Neural cell (in vitro differentiated cells): ENCODE measurements around the gene YBX1. TPM values are rescaled to one million over a fixed set of nuclear protein-coding genes. Genes with fewer than 3 reads are reported as not detected.

Experiments
- H2AFZ ChIP-seq: fragments of 200-600, 300-800 bp; sonication (generic), shearing (Covaris generic); 2 replicates; pipeline ENCODE4 v1.6.0; 2014; ENCODE audit warnings: low read depth, mild to moderate bottlenecking, antibody characterized with exemption, low read length, moderate library complexity
- H3F3A ChIP-seq: fragments of 200-600 bp; shearing (Covaris generic); 2 replicates; pipeline ENCODE4 v1.6.1; 2016; ENCODE audit warnings: mild to moderate bottlenecking, moderate library complexity, mixed read lengths, antibody characterized with exemption, low read length; ENCODE audit not compliant: insufficient read depth, poor library complexity, severe bottlenecking
- H3K27ac ChIP-seq: fragments of 200-600, 300-800 bp; sonication (generic), shearing (Covaris generic); 2 replicates; pipeline ENCODE4 v1.5.1; 2014; ENCODE audit warnings: mild to moderate bottlenecking, low read length, moderate library complexity
- H3K27me3 ChIP-seq: fragments of 300-800, 200-600 bp; sonication (generic), shearing (Covaris generic); 2 replicates; pipeline ENCODE4 v1.6.0; 2014; ENCODE audit warnings: mild to moderate bottlenecking, low read depth, low read length, moderate library complexity; ENCODE audit not compliant: insufficient read depth
- H3K36me3 ChIP-seq: fragments of 300-800, 200-600 bp; sonication (generic), shearing (Covaris generic); 2 replicates; pipeline ENCODE4 v1.5.1; 2014; ENCODE audit warnings: mild to moderate bottlenecking, antibody characterized with exemption, low read length, moderate library complexity; ENCODE audit not compliant: insufficient read depth
- H3K4me2 ChIP-seq: fragments of 300-800, 200-600 bp; sonication (generic), shearing (Covaris generic); 2 replicates; pipeline ENCODE4 v1.6.0; 2014; ENCODE audit warnings: mild to moderate bottlenecking, low read length
- H3K4me3 ChIP-seq: fragments of 300-800, 200-600 bp; sonication (generic), shearing (Covaris generic); 2 replicates; pipeline ENCODE4 v1.5.1; 2014; ENCODE audit warnings: mild to moderate bottlenecking, low read length, moderate library complexity
- H3K79me2 ChIP-seq: fragments of 200-600 bp; shearing (Covaris generic); replicated peaks from 2 replicates; pipeline ENCODE4 v1.6.0; 2014; ENCODE audit warnings: mild to moderate bottlenecking, low read length, moderate library complexity; ENCODE audit not compliant: insufficient read depth
- H3K9ac ChIP-seq: fragments of 300-800, 200-600 bp; sonication (generic), shearing (Covaris generic); 2 replicates; pipeline ENCODE4 v1.6.1; 2016; ENCODE audit warnings: mild to moderate bottlenecking, low read length, mixed read lengths
- H3K9me2 ChIP-seq: fragments of 200-600 bp; shearing (Covaris generic); 2 replicates; pipeline ENCODE4 v1.6.1; 2016; ENCODE audit warnings: mild to moderate bottlenecking, low read length, mixed read lengths; ENCODE audit not compliant: insufficient read depth
- H3K9me3 ChIP-seq: fragments of 200-600, 300-800 bp; sonication (generic), shearing (Covaris generic); 2 replicates; pipeline ENCODE4 v1.6.1; 2016; ENCODE audit warnings: mild to moderate bottlenecking, mixed run types, low read length, moderate library complexity, mixed read lengths
- H4K20me1 ChIP-seq: fragments of 200-600 bp; shearing (Covaris generic); 2 replicates; pipeline ENCODE4 v1.6.1; 2016; ENCODE audit warnings: mild to moderate bottlenecking, mixed run types; ENCODE audit not compliant: insufficient read depth
- EP300 ChIP-seq: fragments of 450-650 bp; conservative IDR thresholded peaks from 2 replicates; pipeline ENCODE4 v1.6.1; 2014; ENCODE audit warnings: antibody characterized with exemption, mild to moderate bottlenecking, moderate library complexity; ENCODE audit not compliant: poor library complexity, severe bottlenecking
- EZH2 ChIP-seq: fragments of 200-600, 300-800 bp; shearing (Covaris generic), sonication (generic); IDR thresholded peaks from 2 replicates; pipeline ENCODE4 v1.6.1; 2014; ENCODE audit warnings: antibody characterized with exemption, low read length, borderline replicate concordance, mild to moderate bottlenecking; ENCODE audit not compliant: insufficient read depth, poor library complexity, severe bottlenecking
- MXI1 ChIP-seq: fragments of 450-650 bp; conservative IDR thresholded peaks from 2 replicates; pipeline ENCODE4 v1.6.1; 2014; ENCODE audit warnings: antibody characterized with exemption, mild to moderate bottlenecking; ENCODE audit not compliant: poor library complexity, severe bottlenecking
- POLR2AphosphoS5 ChIP-seq: IDR thresholded peaks from 2 replicates; pipeline ENCODE4 v1.6.1; 2012
- RAD21 ChIP-seq: fragments of 450-650 bp; conservative IDR thresholded peaks from 2 replicates; pipeline ENCODE4 v1.6.1; 2014; ENCODE audit warnings: antibody characterized with exemption, mild to moderate bottlenecking, moderate library complexity
- SMC3 ChIP-seq: fragments of 450-650 bp; conservative IDR thresholded peaks from 2 replicates; pipeline ENCODE4 v1.6.1; 2014; ENCODE audit warnings: antibody characterized with exemption, mild to moderate bottlenecking, moderate library complexity; ENCODE audit not compliant: poor library complexity
- TAF1 ChIP-seq: IDR thresholded peaks from 2 replicates; pipeline ENCODE4 v1.6.1; 2012; ENCODE audit warnings: low read depth
- polyA plus RNA-seq: library from polyadenylated mRNA; depleted of rRNA; stranded (reverse); fragments of >200 nt; gene quantifications from 2 replicates; pipeline ENCODE4 v1.2.3, GENCODE V29; 2014
- TF ChIP-seq, protein P1 (sequence below): IDR thresholded peaks from 2 replicates; pipeline ENCODE4 v1.6.1; 2012; ENCODE audit warnings: borderline replicate concordance
- TF ChIP-seq, protein P2 (sequence below): fragments of 450-650 bp; IDR thresholded peaks from 2 replicates; pipeline ENCODE4 v1.5.1; 2014; ENCODE audit warnings: antibody characterized with exemption, mild to moderate bottlenecking, moderate library complexity; ENCODE audit not compliant: poor library complexity, severe bottlenecking

The YBX1 gene
- polyA plus RNA-seq, 1 donor from 2014 or later: 706 TPM

DNA sequence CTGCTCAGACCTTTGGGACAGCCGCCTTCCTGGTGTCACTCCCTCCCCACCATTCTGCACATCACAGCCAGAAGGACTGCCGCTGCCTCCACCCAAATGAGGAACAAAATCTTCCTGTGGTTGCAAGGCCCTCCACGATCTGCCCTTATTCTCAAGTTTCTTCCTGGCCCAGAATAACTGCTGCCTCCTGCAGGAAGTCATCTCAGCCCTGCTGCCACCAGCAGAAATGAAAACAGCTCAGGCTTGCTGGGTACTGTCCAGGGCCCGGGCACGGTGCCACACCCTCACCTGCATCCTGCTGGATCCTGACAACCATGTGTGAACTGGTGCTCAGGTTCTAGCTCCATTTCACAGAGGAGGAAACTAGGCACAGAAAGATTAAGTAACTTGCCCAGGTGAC is 55.0 kb downstream of the YBX1 start:
- no peaks in the 10 kb centered on the region for H3K9me2 ChIP-seq
- H3K4me2 ChIP-seq: no peak overlapping the region
- H3K79me2 ChIP-seq: no peaks in the 10 kb centered on the region
- no peak overlapping the region for H3K4me3 ChIP-seq
- TF ChIP-seq EP300 (no peak), TAF1 (no peak), RAD21 (no peak), SMC3 (no peak), MXI1 (no peak), POLR2AphosphoS5 (no peak), EZH2 (no peak)
- TF ChIP-seq, protein P1, sequence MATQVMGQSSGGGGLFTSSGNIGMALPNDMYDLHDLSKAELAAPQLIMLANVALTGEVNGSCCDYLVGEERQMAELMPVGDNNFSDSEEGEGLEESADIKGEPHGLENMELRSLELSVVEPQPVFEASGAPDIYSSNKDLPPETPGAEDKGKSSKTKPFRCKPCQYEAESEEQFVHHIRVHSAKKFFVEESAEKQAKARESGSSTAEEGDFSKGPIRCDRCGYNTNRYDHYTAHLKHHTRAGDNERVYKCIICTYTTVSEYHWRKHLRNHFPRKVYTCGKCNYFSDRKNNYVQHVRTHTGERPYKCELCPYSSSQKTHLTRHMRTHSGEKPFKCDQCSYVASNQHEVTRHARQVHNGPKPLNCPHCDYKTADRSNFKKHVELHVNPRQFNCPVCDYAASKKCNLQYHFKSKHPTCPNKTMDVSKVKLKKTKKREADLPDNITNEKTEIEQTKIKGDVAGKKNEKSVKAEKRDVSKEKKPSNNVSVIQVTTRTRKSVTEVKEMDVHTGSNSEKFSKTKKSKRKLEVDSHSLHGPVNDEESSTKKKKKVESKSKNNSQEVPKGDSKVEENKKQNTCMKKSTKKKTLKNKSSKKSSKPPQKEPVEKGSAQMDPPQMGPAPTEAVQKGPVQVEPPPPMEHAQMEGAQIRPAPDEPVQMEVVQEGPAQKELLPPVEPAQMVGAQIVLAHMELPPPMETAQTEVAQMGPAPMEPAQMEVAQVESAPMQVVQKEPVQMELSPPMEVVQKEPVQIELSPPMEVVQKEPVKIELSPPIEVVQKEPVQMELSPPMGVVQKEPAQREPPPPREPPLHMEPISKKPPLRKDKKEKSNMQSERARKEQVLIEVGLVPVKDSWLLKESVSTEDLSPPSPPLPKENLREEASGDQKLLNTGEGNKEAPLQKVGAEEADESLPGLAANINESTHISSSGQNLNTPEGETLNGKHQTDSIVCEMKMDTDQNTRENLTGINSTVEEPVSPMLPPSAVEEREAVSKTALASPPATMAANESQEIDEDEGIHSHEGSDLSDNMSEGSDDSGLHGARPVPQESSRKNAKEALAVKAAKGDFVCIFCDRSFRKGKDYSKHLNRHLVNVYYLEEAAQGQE: no peak
- TF ChIP-seq, protein P2, sequence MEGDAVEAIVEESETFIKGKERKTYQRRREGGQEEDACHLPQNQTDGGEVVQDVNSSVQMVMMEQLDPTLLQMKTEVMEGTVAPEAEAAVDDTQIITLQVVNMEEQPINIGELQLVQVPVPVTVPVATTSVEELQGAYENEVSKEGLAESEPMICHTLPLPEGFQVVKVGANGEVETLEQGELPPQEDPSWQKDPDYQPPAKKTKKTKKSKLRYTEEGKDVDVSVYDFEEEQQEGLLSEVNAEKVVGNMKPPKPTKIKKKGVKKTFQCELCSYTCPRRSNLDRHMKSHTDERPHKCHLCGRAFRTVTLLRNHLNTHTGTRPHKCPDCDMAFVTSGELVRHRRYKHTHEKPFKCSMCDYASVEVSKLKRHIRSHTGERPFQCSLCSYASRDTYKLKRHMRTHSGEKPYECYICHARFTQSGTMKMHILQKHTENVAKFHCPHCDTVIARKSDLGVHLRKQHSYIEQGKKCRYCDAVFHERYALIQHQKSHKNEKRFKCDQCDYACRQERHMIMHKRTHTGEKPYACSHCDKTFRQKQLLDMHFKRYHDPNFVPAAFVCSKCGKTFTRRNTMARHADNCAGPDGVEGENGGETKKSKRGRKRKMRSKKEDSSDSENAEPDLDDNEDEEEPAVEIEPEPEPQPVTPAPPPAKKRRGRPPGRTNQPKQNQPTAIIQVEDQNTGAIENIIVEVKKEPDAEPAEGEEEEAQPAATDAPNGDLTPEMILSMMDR: no peak
- no peaks in the 10 kb centered on the region for H4K20me1 ChIP-seq
- H2AFZ ChIP-seq: no peak overlapping the region
- H3K36me3 ChIP-seq: no peaks in the 10 kb centered on the region
- H3F3A ChIP-seq: no peaks in the 10 kb centered on the region
- H3K9me3 ChIP-seq: no peaks in the 10 kb centered on the region
- H3K9ac ChIP-seq: no peak overlapping the region
- no peak overlapping the region for H3K27ac ChIP-seq
- H3K27me3 ChIP-seq: no peaks in the 10 kb centered on the region

DNA sequence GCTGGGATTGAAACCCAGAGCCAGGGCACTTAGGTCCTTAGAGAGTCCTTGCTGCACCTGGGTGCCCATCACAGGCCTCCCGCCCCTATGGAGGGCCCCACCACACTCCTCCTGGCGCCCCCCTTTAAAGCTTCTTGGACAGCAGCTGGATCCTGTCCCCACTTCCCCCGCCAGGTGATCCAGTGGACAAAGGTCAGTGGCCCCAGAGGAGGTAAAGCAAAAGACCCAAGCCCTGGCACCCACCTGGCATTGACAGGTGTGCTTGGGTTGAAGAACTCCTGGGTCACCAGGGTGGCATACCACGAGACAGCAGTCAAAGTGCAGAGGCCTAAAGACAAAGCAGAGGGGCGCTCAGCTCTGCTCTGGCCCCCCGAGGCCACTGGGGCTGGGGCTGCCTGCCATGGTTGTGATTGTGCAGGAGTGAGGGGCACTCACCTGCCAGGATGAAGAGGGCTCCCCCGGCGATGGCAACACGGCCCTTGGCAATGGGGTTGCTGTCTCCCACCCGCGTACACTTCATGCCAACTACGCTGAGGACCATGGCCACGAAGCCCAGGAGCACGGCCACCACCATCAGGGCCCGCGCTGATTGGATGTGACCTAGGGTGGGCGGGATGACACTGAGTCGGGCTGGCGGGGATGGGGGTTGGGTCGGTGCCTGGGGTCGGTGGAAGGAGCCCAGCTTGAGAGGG is 55.9 kb downstream of the YBX1 start:
- H3K27ac ChIP-seq: no peak overlapping the region
- no peak overlapping the region for H3K4me2 ChIP-seq
- no peaks in the 10 kb centered on the region for H3K9me3 ChIP-seq
- H3K79me2 ChIP-seq: no peaks in the 10 kb centered on the region
- no peaks in the 10 kb centered on the region for H4K20me1 ChIP-seq
- H3K36me3 ChIP-seq: no peaks in the 10 kb centered on the region
- no peaks in the 10 kb centered on the region for H3K9me2 ChIP-seq
- H3K4me3 ChIP-seq: no peak overlapping the region
- H2AFZ ChIP-seq: no peak overlapping the region
- TF ChIP-seq POLR2AphosphoS5 (no peak), RAD21 (no peak), TAF1 (no peak), SMC3 (no peak), EZH2 (no peak), MXI1 (no peak), EP300 (no peak)
- TF ChIP-seq, protein P2: no peak
- TF ChIP-seq, protein P1: no peak
- H3K9ac ChIP-seq: no peak overlapping the region
- H3F3A ChIP-seq: no peaks in the 10 kb centered on the region
- H3K27me3 ChIP-seq: no peaks in the 10 kb centered on the region
